GM12874 (cell line): ENCODE data around the gene TSHR.

Source experiments
- CTCF ChIP-seq: IDR thresholded peaks from 2 replicates; pipeline ENCODE4 v1.5.1; 2011; ENCODE audit warnings: low read depth, mild to moderate bottlenecking, control low read depth, low read length, moderate library complexity; ENCODE audit not compliant: insufficient read depth

TSHR gene

GRCh38 chr14:80942191-80942600, 13.2 kb upstream of the TSHR start:
- no peak for TF ChIP-seq CTCF

- no peak for TF ChIP-seq CTCF
These were observed 10.4 kb upstream of the TSHR start for GRCh38 chr14:80944861-80945617.

GRCh38 chr14:80946187-80946586, 9.2 kb upstream of the TSHR start:
- no peak for TF ChIP-seq CTCF

- no peak for TF ChIP-seq CTCF
These were observed 8.6 kb upstream of the TSHR start for GRCh38 chr14:80946797-80947196.

- no peak for TF ChIP-seq CTCF
These were observed 7.1 kb upstream of the TSHR start for GRCh38 chr14:80948291-80948690.

GRCh38 chr14:80951491-80951890, 3.9 kb upstream of the TSHR start:
- TF ChIP-seq CTCF: no peak

GRCh38 chr14:80954687-80955299, 628 bp upstream of the TSHR start:
- peak; percentile 64 for TF ChIP-seq CTCF
